GM12875 (cell line): ENCODE data around the gene SP3.
A peak's percentile ranks its signal among the peaks of the same experiment; 100 is the strongest.

Source experiments
- H3K4me3 ChIP-seq: one replicate; pipeline ENCODE4 v1.5.1; 2011; ENCODE audit warnings: low read depth, low read length, control low read depth
- TF ChIP-seq, protein P1 (sequence below): IDR thresholded peaks from 2 replicates; pipeline ENCODE4 v1.5.1; 2011; ENCODE audit warnings: low read depth, mild to moderate bottlenecking, control low read depth, inconsistent platforms, low read length, moderate library complexity, borderline replicate concordance; ENCODE audit not compliant: insufficient read depth

SP3 gene

DNA sequence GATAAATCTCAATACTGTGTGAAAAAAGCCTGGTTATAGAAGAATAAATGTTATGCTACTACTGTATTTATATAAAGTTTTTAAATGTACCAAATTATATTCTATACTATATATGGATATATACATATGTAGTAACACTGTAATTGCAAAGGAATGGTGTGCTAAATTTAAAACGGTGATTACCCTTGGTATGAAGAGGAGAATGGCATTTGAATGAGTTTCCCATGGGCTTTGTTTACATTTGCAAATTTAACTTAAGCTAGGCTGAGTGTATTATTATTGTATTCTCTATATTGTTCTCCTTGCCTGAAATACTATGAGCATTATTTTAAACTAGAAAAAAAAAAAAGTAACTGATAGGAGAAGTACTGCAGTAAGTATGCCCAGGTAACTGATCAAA lies 4.7 kb upstream of the SP3 start:
- TF ChIP-seq, protein P1, sequence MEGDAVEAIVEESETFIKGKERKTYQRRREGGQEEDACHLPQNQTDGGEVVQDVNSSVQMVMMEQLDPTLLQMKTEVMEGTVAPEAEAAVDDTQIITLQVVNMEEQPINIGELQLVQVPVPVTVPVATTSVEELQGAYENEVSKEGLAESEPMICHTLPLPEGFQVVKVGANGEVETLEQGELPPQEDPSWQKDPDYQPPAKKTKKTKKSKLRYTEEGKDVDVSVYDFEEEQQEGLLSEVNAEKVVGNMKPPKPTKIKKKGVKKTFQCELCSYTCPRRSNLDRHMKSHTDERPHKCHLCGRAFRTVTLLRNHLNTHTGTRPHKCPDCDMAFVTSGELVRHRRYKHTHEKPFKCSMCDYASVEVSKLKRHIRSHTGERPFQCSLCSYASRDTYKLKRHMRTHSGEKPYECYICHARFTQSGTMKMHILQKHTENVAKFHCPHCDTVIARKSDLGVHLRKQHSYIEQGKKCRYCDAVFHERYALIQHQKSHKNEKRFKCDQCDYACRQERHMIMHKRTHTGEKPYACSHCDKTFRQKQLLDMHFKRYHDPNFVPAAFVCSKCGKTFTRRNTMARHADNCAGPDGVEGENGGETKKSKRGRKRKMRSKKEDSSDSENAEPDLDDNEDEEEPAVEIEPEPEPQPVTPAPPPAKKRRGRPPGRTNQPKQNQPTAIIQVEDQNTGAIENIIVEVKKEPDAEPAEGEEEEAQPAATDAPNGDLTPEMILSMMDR: no peak
- H3K4me3 ChIP-seq: no peak overlapping the region

DNA sequence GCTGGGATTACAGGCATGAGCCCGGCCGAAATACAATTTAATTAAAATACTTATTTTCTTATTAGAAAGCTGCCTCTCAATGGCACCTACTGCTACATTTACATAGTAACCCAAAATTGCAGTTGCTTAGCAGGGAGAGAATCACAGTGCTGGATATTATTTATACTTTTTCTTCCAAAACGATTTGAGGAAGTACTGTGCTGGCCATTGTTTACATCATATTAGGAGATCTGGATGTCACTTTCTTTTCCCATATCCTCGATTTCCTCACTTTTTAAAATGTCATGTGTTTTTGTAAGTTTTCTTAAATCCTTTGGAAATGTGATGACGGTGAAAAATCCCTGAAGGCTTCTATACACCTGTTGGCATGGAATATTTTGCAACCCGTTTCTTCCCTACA lies 3.4 kb upstream of the SP3 start:
- TF ChIP-seq, protein P1: no peak
- H3K4me3 ChIP-seq: no peak overlapping the region

DNA sequence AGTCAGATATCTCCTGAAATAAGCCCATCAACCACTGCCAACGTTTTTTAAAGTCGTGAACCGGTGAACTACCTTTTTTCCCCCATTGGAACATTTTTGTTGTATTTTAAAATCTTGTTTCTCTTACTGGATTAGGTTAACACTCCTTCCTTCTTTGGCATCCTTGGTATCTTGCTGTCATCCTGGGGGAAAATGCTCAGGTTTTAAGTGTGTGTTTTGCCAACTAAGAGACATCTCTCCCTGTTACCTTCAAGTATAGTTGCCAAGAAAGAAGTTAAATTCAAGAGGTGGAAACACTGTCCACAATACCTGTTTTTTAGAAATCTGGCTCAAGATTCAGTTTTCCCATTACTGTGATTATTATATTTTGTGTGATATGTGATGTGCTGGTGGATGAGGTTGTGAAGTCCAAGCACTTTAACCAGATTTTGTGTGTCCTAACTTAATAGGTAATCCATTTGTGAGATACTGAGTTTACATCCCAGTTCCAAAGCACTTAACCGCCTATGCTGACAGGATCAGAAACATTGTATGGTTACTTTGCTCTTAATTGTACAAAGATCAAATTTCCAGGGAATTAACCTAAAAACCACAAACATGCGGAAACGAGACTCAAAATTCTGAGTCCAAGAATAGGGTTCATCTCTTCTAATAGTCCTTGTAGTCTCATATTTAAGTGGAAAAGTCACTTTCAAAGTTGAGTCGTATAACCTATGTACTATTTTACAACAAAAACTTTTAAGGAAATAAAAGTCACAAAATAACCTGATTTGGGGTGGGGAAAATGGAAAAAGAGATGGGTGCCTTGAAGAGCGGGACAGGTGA lies 1.3 kb upstream of the SP3 start:
- H3K4me3 ChIP-seq: peak overlapping the region; percentile 96
- TF ChIP-seq, protein P1: no peak

DNA sequence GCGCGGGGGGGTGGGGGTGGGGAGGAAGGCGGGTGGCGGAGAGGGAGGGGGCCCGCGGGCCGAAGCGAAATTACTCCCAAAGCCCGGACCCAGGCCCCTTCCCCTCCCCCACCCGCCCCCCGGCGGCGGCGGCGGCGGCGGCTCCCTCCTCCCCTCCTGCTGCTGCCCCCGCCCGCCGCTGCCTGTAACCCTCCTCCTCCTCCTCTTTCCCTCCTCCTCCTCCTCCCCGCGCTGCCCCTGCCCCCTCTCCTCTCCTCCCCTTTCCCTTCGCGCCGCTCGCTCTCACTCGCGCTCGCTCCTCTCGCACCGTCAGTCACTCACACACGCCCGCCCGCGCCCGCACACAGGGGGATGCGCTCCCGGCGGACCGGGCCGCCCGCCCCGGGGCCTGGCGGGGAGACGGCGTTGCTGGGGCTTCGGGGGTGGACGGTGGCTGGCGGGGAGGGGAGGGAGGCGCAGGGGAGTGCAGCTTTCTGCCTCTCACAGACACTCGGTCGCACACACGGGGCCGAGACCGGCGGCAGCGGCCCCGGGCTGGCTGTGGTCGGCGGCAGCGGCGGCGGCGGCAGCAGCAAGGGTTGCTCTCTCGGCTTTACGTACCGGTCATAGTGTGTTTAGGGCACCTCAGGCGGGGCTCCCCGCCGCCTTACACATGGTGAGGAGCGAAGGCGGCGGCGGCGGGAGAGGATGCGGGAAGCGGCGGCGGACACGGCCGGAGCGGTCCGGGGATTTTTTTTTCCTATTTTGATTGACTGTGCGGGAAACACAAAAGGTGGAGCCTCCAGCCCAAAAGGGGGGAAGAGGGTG lies 405 bp downstream of the SP3 start:
- TF ChIP-seq, protein P1: no peak
- H3K4me3 ChIP-seq: peak overlapping the region; percentile 96

DNA sequence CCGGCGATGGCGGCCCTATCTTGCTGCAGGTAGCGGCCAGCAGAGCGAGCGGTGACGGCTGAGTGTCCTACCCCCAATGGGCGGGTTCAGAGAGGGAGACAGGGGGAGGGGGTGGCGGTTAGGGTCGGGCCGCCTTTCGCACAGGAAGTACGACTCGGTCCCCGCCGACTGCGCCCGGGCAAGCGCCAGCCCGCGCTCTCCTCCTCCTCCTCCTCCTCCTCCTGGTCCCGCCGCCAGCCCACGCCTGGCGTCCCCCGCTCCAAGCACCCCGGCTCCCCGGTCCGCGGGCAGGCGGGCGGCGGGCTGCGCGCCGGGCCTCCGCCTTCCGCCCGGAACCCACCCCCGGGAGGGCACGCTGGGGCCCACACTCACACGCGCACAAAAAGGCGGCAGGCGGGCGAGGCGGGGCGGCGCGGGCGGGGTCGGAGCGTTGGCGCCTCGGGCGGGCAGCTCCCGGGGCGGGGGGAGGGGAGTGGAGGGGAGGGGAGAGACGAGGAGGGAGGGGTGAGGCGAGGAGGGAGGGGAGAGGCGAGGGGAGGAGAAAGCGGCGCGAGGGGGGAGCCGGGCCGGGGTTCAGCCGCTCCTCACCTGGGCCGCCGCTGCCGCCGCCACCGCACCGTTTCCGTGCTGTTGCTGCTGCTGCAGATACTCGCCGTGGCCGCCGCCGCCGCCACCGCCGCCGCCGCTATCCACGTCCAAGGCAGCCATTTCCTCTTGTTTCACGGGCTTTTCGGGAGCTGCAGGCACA lies 1.2 kb downstream of the SP3 start:
- peak overlapping the region; percentile 96 for H3K4me3 ChIP-seq
- TF ChIP-seq, protein P1: no peak

DNA sequence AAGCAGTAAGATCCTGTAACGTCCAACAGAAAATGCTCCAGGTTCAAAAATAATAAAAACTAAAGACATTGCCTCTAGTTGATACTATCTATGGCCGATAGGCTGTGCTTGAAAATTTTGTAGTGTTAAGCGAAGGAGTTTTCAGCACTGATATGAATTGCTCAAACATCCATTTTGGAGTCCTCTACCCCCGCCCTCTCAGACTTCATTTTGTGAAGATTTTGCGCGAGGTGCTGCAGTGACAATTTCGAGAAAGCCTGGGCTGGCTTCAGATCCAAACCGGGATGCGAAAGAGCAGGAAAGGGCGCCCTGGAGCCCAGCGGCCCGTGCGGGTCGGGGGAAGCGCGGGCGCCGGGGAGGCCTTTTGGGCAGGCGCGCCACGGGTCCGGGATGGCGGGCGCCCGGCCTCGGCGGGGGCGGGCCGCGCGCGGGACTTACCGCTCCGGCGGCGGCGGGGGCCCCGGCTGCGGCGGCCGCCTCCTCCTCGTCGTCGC lies 1.8 kb downstream of the SP3 start:
- TF ChIP-seq, protein P1: peak; percentile 18; the same call in 1 of the 2 replicates
- peak overlapping the region; percentile 73 for H3K4me3 ChIP-seq
